MM.1S (cell line): ENCODE data around the gene ZNF124.

Experiments used
- EZH2 ChIP-seq: fragments of 300-600 bp; sonication (generic); optimal IDR thresholded peaks from 2 replicates; pipeline ENCODE3; 2017; ENCODE audit warnings: low read depth, mild to moderate bottlenecking, antibody characterized with exemption, low read length, mixed read lengths
- EZH2phosphoT487 ChIP-seq: fragments of 300-600 bp; sonication (generic); IDR thresholded peaks from 2 replicates; pipeline ENCODE4 v1.6.1; 2018; ENCODE audit warnings: antibody characterized with exemption, low read length
- TF ChIP-seq, protein P1 (sequence below): fragments of 300-600 bp; sonication (generic); IDR thresholded peaks from 2 replicates; pipeline ENCODE4 v1.5.1; 2016; ENCODE audit warnings: antibody characterized with exemption, low read length, mixed read lengths

DNA sequence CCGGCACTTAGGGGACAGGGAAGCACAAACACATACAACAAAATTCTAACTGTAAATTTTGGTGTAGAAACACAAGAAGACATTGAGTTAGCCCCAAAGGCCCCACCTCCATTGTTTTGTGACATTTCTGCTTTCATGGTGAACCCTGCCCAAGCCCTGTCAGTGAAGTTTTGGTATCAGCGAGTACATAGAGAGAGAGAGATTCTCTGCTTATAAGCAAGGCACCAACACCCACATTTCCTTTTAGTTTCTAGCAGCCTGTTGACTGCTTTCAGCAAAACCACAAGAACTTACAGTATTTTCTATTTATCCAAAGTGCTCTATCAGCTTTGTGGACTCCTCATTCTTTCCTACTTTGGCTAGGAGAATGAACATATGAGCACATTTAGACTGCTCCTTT lies 24.0 kb downstream of the ZNF124 start:
- TF ChIP-seq, protein P1, sequence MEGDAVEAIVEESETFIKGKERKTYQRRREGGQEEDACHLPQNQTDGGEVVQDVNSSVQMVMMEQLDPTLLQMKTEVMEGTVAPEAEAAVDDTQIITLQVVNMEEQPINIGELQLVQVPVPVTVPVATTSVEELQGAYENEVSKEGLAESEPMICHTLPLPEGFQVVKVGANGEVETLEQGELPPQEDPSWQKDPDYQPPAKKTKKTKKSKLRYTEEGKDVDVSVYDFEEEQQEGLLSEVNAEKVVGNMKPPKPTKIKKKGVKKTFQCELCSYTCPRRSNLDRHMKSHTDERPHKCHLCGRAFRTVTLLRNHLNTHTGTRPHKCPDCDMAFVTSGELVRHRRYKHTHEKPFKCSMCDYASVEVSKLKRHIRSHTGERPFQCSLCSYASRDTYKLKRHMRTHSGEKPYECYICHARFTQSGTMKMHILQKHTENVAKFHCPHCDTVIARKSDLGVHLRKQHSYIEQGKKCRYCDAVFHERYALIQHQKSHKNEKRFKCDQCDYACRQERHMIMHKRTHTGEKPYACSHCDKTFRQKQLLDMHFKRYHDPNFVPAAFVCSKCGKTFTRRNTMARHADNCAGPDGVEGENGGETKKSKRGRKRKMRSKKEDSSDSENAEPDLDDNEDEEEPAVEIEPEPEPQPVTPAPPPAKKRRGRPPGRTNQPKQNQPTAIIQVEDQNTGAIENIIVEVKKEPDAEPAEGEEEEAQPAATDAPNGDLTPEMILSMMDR, result no peak
- TF ChIP-seq EZH2phosphoT487 (no peak), EZH2 (no peak)
